ENCODE results near the gene NEK5. TPM values are rescaled to one million over a fixed set of nuclear protein-coding genes. Genes with fewer than 3 reads are reported as not detected.

The NEK5 gene
- polyA plus RNA-seq, 1 donor (not counting 4 experiments of a cell fraction or from before 2014, with no cell fraction given): 0.21 TPM

DNA sequence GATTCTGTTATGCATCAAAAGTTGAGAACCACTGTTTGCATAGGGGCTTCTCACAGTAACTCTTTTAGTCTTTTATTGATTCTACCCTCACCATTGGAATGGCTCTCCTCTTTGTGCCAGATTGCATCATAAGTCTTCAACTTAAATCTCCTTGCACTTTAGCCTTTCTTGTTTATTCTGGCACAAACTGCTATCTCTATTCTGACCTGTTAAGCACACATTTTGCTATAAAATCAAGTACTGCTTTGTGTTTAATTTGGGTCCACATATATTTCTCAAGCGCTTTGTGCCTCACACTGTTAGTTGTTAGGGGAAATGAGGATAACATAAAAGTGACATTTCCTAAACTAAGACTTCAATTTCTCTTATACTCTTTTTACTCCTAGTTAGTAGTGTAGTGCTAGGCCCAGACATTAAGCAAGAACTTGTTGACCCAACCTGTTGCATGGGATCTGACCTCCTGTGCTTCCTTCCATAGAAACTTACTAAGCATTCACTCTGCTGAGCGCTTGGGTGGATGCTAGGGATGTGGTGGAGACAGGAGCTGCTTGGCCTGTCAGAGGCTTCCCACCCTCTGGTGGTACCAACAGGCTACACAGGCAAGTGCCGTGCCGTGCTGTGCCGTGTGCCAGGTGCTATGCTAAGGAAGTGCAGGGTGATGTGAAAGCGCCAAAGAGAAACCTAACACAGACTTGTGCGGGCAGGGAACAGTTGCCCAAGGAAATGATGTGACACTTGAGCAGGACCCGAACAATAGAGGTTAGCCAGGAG, 103.2 kb downstream of the NEK5 start:
- Histone ChIP-seq H3K79me2 (ENCODE audit: control insufficient read depth, insufficient read depth, low read length) (peaks cover 5% of the 10 kb centered on the region), H3K27ac (ENCODE audit: control insufficient read depth, insufficient read depth, low read length) (no peak overlapping the region), H3K4me3 (ENCODE audit: control insufficient read depth in 2 of 3, extremely low read depth in 1 of 3, insufficient read depth in 2 of 3, low read depth in 1 of 3, low read length in 3 of 3) (no peak overlapping the region), H3K27me3 (ENCODE audit: control insufficient read depth, extremely low read depth, insufficient read depth, low read length) (no peaks in the 10 kb centered on the region), H3K4me1 (ENCODE audit: control insufficient read depth, extremely low read depth, insufficient read depth, low read length) (peaks cover 6% of the 10 kb centered on the region), H3K9me3 (ENCODE audit: control insufficient read depth, low read depth, low read length) (no peaks in the 10 kb centered on the region), H4K20me1 (ENCODE audit: control insufficient read depth, extremely low read depth, insufficient read depth, low read length) (no peaks in the 10 kb centered on the region), H2AFZ (ENCODE audit: control insufficient read depth, low read length) (no peak overlapping the region), H3K4me2 (ENCODE audit: control insufficient read depth, extremely low read depth, insufficient read depth, low read depth, low read length) (no peak overlapping the region), H3K36me3 (ENCODE audit: control insufficient read depth in 2 of 2, extremely low read depth in 1 of 2, insufficient read depth in 2 of 2, low read length in 2 of 2) (peaks cover 5 to 15% of the 10 kb centered on the region in 2 experiments), H3K9ac (ENCODE audit: control insufficient read depth, extremely low read depth, insufficient read depth, low read length) (no peak overlapping the region), H3K9me1 (ENCODE audit: control insufficient read depth, extremely low read depth, insufficient read depth, low read length) (no peaks in the 10 kb centered on the region)
- FAIRE-seq: no peak
- TF ChIP-seq EZH2 (IDR thresholded peaks at IDR 0.05; ENCODE audit: low read length): no peak
- TF ChIP-seq, protein P1, sequence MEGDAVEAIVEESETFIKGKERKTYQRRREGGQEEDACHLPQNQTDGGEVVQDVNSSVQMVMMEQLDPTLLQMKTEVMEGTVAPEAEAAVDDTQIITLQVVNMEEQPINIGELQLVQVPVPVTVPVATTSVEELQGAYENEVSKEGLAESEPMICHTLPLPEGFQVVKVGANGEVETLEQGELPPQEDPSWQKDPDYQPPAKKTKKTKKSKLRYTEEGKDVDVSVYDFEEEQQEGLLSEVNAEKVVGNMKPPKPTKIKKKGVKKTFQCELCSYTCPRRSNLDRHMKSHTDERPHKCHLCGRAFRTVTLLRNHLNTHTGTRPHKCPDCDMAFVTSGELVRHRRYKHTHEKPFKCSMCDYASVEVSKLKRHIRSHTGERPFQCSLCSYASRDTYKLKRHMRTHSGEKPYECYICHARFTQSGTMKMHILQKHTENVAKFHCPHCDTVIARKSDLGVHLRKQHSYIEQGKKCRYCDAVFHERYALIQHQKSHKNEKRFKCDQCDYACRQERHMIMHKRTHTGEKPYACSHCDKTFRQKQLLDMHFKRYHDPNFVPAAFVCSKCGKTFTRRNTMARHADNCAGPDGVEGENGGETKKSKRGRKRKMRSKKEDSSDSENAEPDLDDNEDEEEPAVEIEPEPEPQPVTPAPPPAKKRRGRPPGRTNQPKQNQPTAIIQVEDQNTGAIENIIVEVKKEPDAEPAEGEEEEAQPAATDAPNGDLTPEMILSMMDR (optimal IDR thresholded peaks at IDR 0.05 in 1 of 3, IDR thresholded peaks at IDR 0.05 in 1 of 3, conservative IDR thresholded peaks at IDR 0.05 in 1 of 3; ENCODE audit: extremely low read depth in 1 of 3, insufficient read depth in 2 of 3, low read length in 3 of 3): no peak
- dilution Hi-C loops (cut with MboI; ENCODE audit: extremely low pct_ligation_motif_present, low sequenced_read_pairs): no loop called here
- no peak for DNase-seq (ENCODE audit: low read depth, low spot score)

GRCh38 chr13:52024481-52024880, 104.4 kb downstream of the NEK5 start, which contains the start of gene UTP14C:
Gene UTP14C (plus strand): TSS chr13:52024691. CDS start chr13:52028805, 4,114 bp downstream.
- no peak within 1 kb of the TSS for H3K4me2 ChIP-seq (ENCODE audit: control insufficient read depth, extremely low read depth, insufficient read depth, low read depth, low read length)
- no peak within 1 kb of the TSS for H2AFZ ChIP-seq (ENCODE audit: control insufficient read depth, low read length)
- dilution Hi-C loops (cut with MboI; ENCODE audit: extremely low pct_ligation_motif_present, low sequenced_read_pairs): no loop called here
- no peaks in the 10 kb centered on the region for H3K9me1 ChIP-seq (ENCODE audit: control insufficient read depth, extremely low read depth, insufficient read depth, low read length)
- H3K79me2 ChIP-seq (ENCODE audit: control insufficient read depth, insufficient read depth, low read length): peaks cover 5% of the 10 kb centered on the region
- no peak within 1 kb of the TSS for H3K4me3 ChIP-seq (ENCODE audit: control insufficient read depth in 2 of 3, extremely low read depth in 1 of 3, insufficient read depth in 2 of 3, low read depth in 1 of 3, low read length in 3 of 3)
- H3K27me3 ChIP-seq (ENCODE audit: control insufficient read depth, extremely low read depth, insufficient read depth, low read length): no peaks in the 10 kb centered on the region
- FAIRE-seq (no peak), DNase-seq (ENCODE audit: low read depth, low spot score) (no peak)
- H3K9ac ChIP-seq (ENCODE audit: control insufficient read depth, extremely low read depth, insufficient read depth, low read length): no peak within 1 kb of the TSS
- peaks cover 6% of the 10 kb centered on the region for H3K4me1 ChIP-seq (ENCODE audit: control insufficient read depth, extremely low read depth, insufficient read depth, low read length)
- no peak within 1 kb of the TSS for H3K27ac ChIP-seq (ENCODE audit: control insufficient read depth, insufficient read depth, low read length)
- no peaks in the 10 kb centered on the region for H4K20me1 ChIP-seq (ENCODE audit: control insufficient read depth, extremely low read depth, insufficient read depth, low read length)
- TF ChIP-seq EZH2 (IDR thresholded peaks at IDR 0.05; ENCODE audit: low read length): no peak
- TF ChIP-seq, protein P1 (optimal IDR thresholded peaks at IDR 0.05 in 1 of 3, IDR thresholded peaks at IDR 0.05 in 1 of 3, conservative IDR thresholded peaks at IDR 0.05 in 1 of 3; ENCODE audit: extremely low read depth in 1 of 3, insufficient read depth in 2 of 3, low read length in 3 of 3): no peak
- peaks cover 5 to 15% of the 10 kb centered on the region in 2 experiments for H3K36me3 ChIP-seq (ENCODE audit: control insufficient read depth in 2 of 2, extremely low read depth in 1 of 2, insufficient read depth in 2 of 2, low read length in 2 of 2)
- no peaks in the 10 kb centered on the region for H3K9me3 ChIP-seq (ENCODE audit: control insufficient read depth, low read depth, low read length)
